AG09309 (cell line): ENCODE data around the gene LUC7L3.
A peak's percentile ranks its signal among the peaks of the same experiment; 100 is the strongest.

Experiments used
- DNase-seq: peaks from one replicate; pipeline ENCODE4 v3.0.0-alpha.2; 2010; ENCODE audit warnings: low read depth
- H3K4me3 ChIP-seq: 2 replicates; pipeline ENCODE4 v1.5.1; 2011; ENCODE audit warnings: mild to moderate bottlenecking, low read depth, low read length, moderate library complexity; ENCODE audit not compliant: control insufficient read depth
- CTCF ChIP-seq: IDR thresholded peaks from 2 replicates; pipeline ENCODE4 v1.5.1; 2011; ENCODE audit warnings: mild to moderate bottlenecking, low read depth, low read length, inconsistent platforms; ENCODE audit not compliant: insufficient read depth, control insufficient read depth; ENCODE audit errors: missing control alignments

LUC7L3 gene

GRCh38 chr17:50719144-50719923, at the start of gene LUC7L3:
TSS of gene LUC7L3 (plus strand) at chr17:50719603. CDS start at chr17:50719733, 130 bp downstream.
- H3K4me3 ChIP-seq: peak within 1 kb of the TSS; percentile 67
- TF ChIP-seq CTCF: no peak
- DNase-seq: peak; percentile 61

- no peak overlapping the region for H3K4me3 ChIP-seq
- no peak for DNase-seq
- no peak for TF ChIP-seq CTCF
These were observed 47.3 kb upstream of the LUC7L3 start for GRCh38 chr17:50672071-50672470.

- TF ChIP-seq CTCF: no peak
- no peak overlapping the region for H3K4me3 ChIP-seq
- DNase-seq: no peak
These were observed 46.4 kb upstream of the LUC7L3 start for GRCh38 chr17:50672831-50673551.

- no peak for TF ChIP-seq CTCF
- DNase-seq: no peak
- H3K4me3 ChIP-seq: no peak overlapping the region
These were observed 44.2 kb upstream of the LUC7L3 start for GRCh38 chr17:50675190-50675589.

- no peak for DNase-seq
- no peak overlapping the region for H3K4me3 ChIP-seq
- TF ChIP-seq CTCF: no peak
These were observed 43.8 kb upstream of the LUC7L3 start for GRCh38 chr17:50675627-50676026.

- no peak for DNase-seq
- no peak for TF ChIP-seq CTCF
- no peak overlapping the region for H3K4me3 ChIP-seq
These were observed 43.1 kb upstream of the LUC7L3 start for GRCh38 chr17:50676065-50676975.
